H1 (cell line): ENCODE results near the gene ZNF304. TPM values are rescaled to one million over a fixed set of nuclear protein-coding genes. Genes with fewer than 3 reads are reported as not detected.

Source experiments
- CTCF ChIA-PET: fragments of 300-600 bp; sonication (Branson Sonifier 250); formaldehyde crosslinking; loops from one replicate; lab custom pipeline; 2021; ENCODE audit not compliant: partially characterized antibody; lab: Charles Lee
- POLR2A ChIA-PET: fragments of 300-600 bp; sonication (Branson Sonifier 250); formaldehyde crosslinking; loops from one replicate; lab custom pipeline; 2021; ENCODE audit warnings: inconsistent platforms; ENCODE audit not compliant: partially characterized antibody; lab: Charles Lee
- DNase-seq, 2 experiments: peaks; one replicate each; pipeline versions ENCODE4 v3.0.0 to v3.0.0-alpha.2; 2010 to 2022; ENCODE audit warnings: low spot score in 2 of 2, low read depth in 1 of 2, mixed read lengths in 1 of 2
- FAIRE-seq: peaks from 2 replicates; lab custom pipeline; 2011; peaks lifted over from hg19 to GRCh38; lab: Jason Lieb, UNC
- H2AFZ ChIP-seq: 2 replicates; pipeline ENCODE4 v1.8.1; 2012; ENCODE audit warnings: low read length, inconsistent platforms
- H2AK5ac ChIP-seq: 2 replicates; pipeline ENCODE4 v1.6.1; 2013; ENCODE audit warnings: low read depth, low read length
- H2BK120ac ChIP-seq: replicated peaks from 2 replicates; pipeline ENCODE3; 2013; ENCODE audit warnings: low read depth, low read length, inconsistent platforms
- H2BK12ac ChIP-seq: 2 replicates; pipeline ENCODE4 v1.6.1; 2013; ENCODE audit warnings: low read depth, low read length
- H2BK15ac ChIP-seq: 2 replicates; pipeline ENCODE4 v1.6.1; 2013; ENCODE audit warnings: low read length
- H2BK20ac ChIP-seq: 2 replicates; pipeline ENCODE4 v1.6.1; 2013; ENCODE audit warnings: low read length
- H2BK5ac ChIP-seq: 2 replicates; pipeline ENCODE4 v1.6.1; 2013; ENCODE audit warnings: low read depth, low read length
- H3K14ac ChIP-seq: 2 replicates; pipeline ENCODE4 v1.6.1; 2013; ENCODE audit warnings: inconsistent platforms; ENCODE audit not compliant: insufficient read length
- H3K18ac ChIP-seq: 2 replicates; pipeline ENCODE4 v1.6.1; 2013; ENCODE audit warnings: low read length; ENCODE audit errors: extremely low read depth
- H3K23ac ChIP-seq: 2 replicates; pipeline ENCODE4 v1.6.1; 2013; ENCODE audit warnings: inconsistent platforms; ENCODE audit not compliant: insufficient read length
- H3K23me2 ChIP-seq: 2 replicates; pipeline ENCODE4 v1.6.1; 2013; ENCODE audit warnings: low read depth, low read length
- H3K27ac ChIP-seq: 2 replicates; pipeline ENCODE4 v1.6.1; 2011; ENCODE audit warnings: low read depth, low read length, inconsistent platforms
- H3K27me3 ChIP-seq, 4 experiments: replicated peaks in 1 of 4; 1 replicate in 1 of 4; 2 replicates in 3 of 4; pipeline versions ENCODE4 v1.6.1 to v1.8.1; 2011 to 2013; ENCODE audit warnings: low read length in 3 of 4, mild to moderate bottlenecking in 3 of 4, inconsistent platforms in 2 of 4, mixed read lengths in 2 of 4, moderate library complexity in 1 of 4; ENCODE audit not compliant: control insufficient read depth in 3 of 4, insufficient read depth in 3 of 4; ENCODE audit errors: extremely low read depth in 1 of 4
- H3K36me3 ChIP-seq, 4 experiments: 2 replicates each; pipeline versions ENCODE4 v1.6.1 to v1.8.1; 2011 to 2013; ENCODE audit warnings: mild to moderate bottlenecking in 4 of 4, low read length in 3 of 4, moderate library complexity in 2 of 4, control low read depth in 1 of 4, inconsistent platforms in 1 of 4; ENCODE audit not compliant: insufficient read depth in 4 of 4, control insufficient read depth in 2 of 4
- H3K4ac ChIP-seq: replicated peaks from 2 replicates; pipeline ENCODE3; 2013; ENCODE audit warnings: low read length, low read depth, mixed read lengths, inconsistent platforms; ENCODE audit not compliant: insufficient read length
- H3K4me1 ChIP-seq, 4 experiments: replicated peaks in 1 of 4; 1 replicate in 1 of 4; 2 replicates in 3 of 4; pipeline versions ENCODE4 v1.6.1 to v1.8.1; 2011 to 2013; ENCODE audit warnings: low read length in 3 of 4, inconsistent platforms in 2 of 4, mixed read lengths in 1 of 4; ENCODE audit not compliant: insufficient read depth in 4 of 4, control insufficient read depth in 3 of 4
- H3K4me2 ChIP-seq, 2 experiments: 2 replicates each; pipeline versions ENCODE4 v1.6.1 to v1.8.1; 2011 to 2013; ENCODE audit warnings: low read depth in 2 of 2, low read length in 2 of 2, control low read depth in 1 of 2, inconsistent platforms in 1 of 2, mild to moderate bottlenecking in 1 of 2; ENCODE audit not compliant: insufficient read depth in 1 of 2
- H3K4me3 ChIP-seq, 4 experiments: fragments of 200-600, 300-600 bp in 1 of 4; sonication (generic), shearing (Covaris generic), sonication (Bioruptor Twin) in 1 of 4; 2 replicates each; pipeline versions ENCODE4 v1.5.1 to v1.8.1; 2011 to 2016; ENCODE audit warnings: low read length in 4 of 4, low read depth in 3 of 4, control low read depth in 2 of 4, inconsistent platforms in 2 of 4, mild to moderate bottlenecking in 2 of 4, mixed read lengths in 1 of 4, moderate library complexity in 1 of 4; ENCODE audit not compliant: insufficient read depth in 2 of 4; ENCODE audit errors: extremely low read depth in 1 of 4
- H3K56ac ChIP-seq: replicated peaks from 2 replicates; pipeline ENCODE3; 2013; ENCODE audit warnings: low read depth, mild to moderate bottlenecking, mixed read lengths, low read length, inconsistent platforms; ENCODE audit not compliant: insufficient read length
- H3K79me1 ChIP-seq: 2 replicates; pipeline ENCODE4 v1.6.1; 2013; ENCODE audit warnings: low read depth, low read length, control low read depth
- H3K79me2 ChIP-seq, 2 experiments: 2 replicates each; pipeline versions ENCODE4 v1.6.1 to v1.8.1; 2012 to 2013; ENCODE audit warnings: low read length in 2 of 2, mild to moderate bottlenecking in 2 of 2, inconsistent platforms in 1 of 2; ENCODE audit not compliant: insufficient read depth in 2 of 2, control insufficient read depth in 1 of 2
- H3K9ac ChIP-seq, 4 experiments: replicated peaks in 1 of 4; 1 replicate in 1 of 4; 2 replicates in 3 of 4; pipeline versions ENCODE4 v1.6.1 to v1.8.1; 2011 to 2013; ENCODE audit warnings: low read depth in 3 of 4, low read length in 3 of 4, control low read depth in 2 of 4, mild to moderate bottlenecking in 2 of 4, moderate library complexity in 2 of 4, inconsistent platforms in 1 of 4; ENCODE audit errors: extremely low read depth in 1 of 4
- H3K9me3 ChIP-seq, 2 experiments: 2 replicates each; pipeline versions ENCODE4 v1.6.1 to v1.8.1; 2012 to 2013; ENCODE audit warnings: mild to moderate bottlenecking in 2 of 2, moderate library complexity in 2 of 2, control low read depth in 1 of 2, inconsistent platforms in 1 of 2, low read depth in 1 of 2, low read length in 1 of 2, mixed read lengths in 1 of 2; ENCODE audit not compliant: insufficient read depth in 2 of 2
- H4K20me1 ChIP-seq, 2 experiments: replicated peaks in 1 of 2; 2 replicates each; pipeline versions ENCODE3 to v1.8.1; 2011 to 2013; ENCODE audit warnings: inconsistent platforms in 2 of 2, low read length in 2 of 2, mild to moderate bottlenecking in 1 of 2; ENCODE audit not compliant: insufficient read depth in 2 of 2, control insufficient read depth in 1 of 2
- H4K5ac ChIP-seq: 2 replicates; pipeline ENCODE4 v1.6.1; 2013; ENCODE audit warnings: low read length, low read depth, mixed read lengths, inconsistent platforms; ENCODE audit not compliant: insufficient read length
- H4K8ac ChIP-seq: 2 replicates; pipeline ENCODE4 v1.8.0; 2013; ENCODE audit warnings: mild to moderate bottlenecking, moderate library complexity, low read length, inconsistent platforms; ENCODE audit not compliant: insufficient read depth; ENCODE audit errors: extremely low read depth
- H4K91ac ChIP-seq: replicated peaks from 2 replicates; pipeline ENCODE3; 2013; ENCODE audit warnings: low read length, mixed read lengths, inconsistent platforms; ENCODE audit not compliant: insufficient read length
- BCL11A ChIP-seq, 2 experiments: IDR thresholded peaks; one replicate each; pipeline ENCODE4 v1.6.1; 2011; ENCODE audit warnings: low read depth in 2 of 2, low read length in 2 of 2, mild to moderate bottlenecking in 2 of 2
- EGR1 ChIP-seq: IDR thresholded peaks from 2 replicates; pipeline ENCODE4 v1.6.1; 2011; ENCODE audit warnings: low read depth, low read length, borderline replicate concordance
- NRF1 ChIP-seq: IDR thresholded peaks from 2 replicates; pipeline ENCODE4 v1.6.1; 2011; ENCODE audit warnings: mild to moderate bottlenecking, low read depth, low read length, improper control_type of control experiment
- SIRT6 ChIP-seq: IDR thresholded peaks from one replicate; pipeline ENCODE4 v1.7.1; 2012; ENCODE audit warnings: low read length, inconsistent platforms
- TAF7 ChIP-seq: optimal IDR thresholded peaks from 2 replicates; pipeline ENCODE3; 2011; ENCODE audit warnings: low read depth, mild to moderate bottlenecking, inconsistent platforms, low read length, moderate library complexity, borderline replicate concordance
- whole genome bisulfite sequencing, 2 experiments: shearing (Covaris generic) in 1 of 2; methylation state at CpG; one replicate each; pipeline versions ENCODE4 v1.1.6 to v1.1.7; 2013 to 2015; ENCODE audit warnings: low lambda C conversion rate in 2 of 2, mixed read lengths in 2 of 2, inconsistent platforms in 1 of 2, low coverage in 1 of 2, missing lambda C conversion rate in 1 of 2; ENCODE audit not compliant: insufficient replicate concordance in 2 of 2, insufficient coverage in 1 of 2, insufficient read length in 1 of 2; ENCODE audit errors: extremely low coverage in 1 of 2, missing lambda C conversion rate in 1 of 2; 5-methylcytosine and 5-hydroxymethylcytosine counted together
- polyA plus RNA-seq, 7 experiments: library from polyadenylated mRNA; depleted of rRNA in 3 of 7; stranded (reverse) in 5 of 7; unstranded in 2 of 7; fragments of >200 nt in 5 of 7; fragments of 200-250 nt in 2 of 7; gene quantifications; 1 replicate in 5 of 7; 2 replicates in 1 of 7; 4 replicates in 1 of 7; pipeline versions ENCODE4 v1.2.1 to v1.2.3, GENCODE V29; 2011 to 2013; ENCODE audit warnings: missing spikeins in 2 of 7, mixed read lengths in 2 of 7
- total RNA-seq: library from RNA; stranded (reverse); fragmentation: NEBNext Ultra II Directional; extraction: Animal tissue kit (Norgen Biotek cat#: 25700); gene quantifications from 2 replicates; pipeline ENCODE4 v1.2.1, GENCODE V29; 2021

Gene ZNF304
- total and polyA plus RNA-seq, 2 of the 8 experiments (the other 6 are each of a cell fraction or from before 2014, with no cell fraction given), result 4.3 to 10.5 TPM

GRCh38 chr19:57348136-57348535, 2.9 kb upstream of the ZNF304 start:
- no peak overlapping the region for H4K5ac ChIP-seq
- H3K4me1 ChIP-seq, result peaks cover 0 to 4% (median 4%) of the 10 kb centered on the region in 4 experiments; a peak in 5 of 7 replicates
- no peak overlapping the region for H2BK20ac ChIP-seq
- no peak for TF ChIP-seq TAF7
- no peak for TF ChIP-seq BCL11A (IDR thresholded peaks at IDR 0.05; ENCODE audit: low read depth in 2 of 2, low read length in 2 of 2)
- no peak for TF ChIP-seq NRF1
- TF ChIP-seq SIRT6, result no peak
- no peak for TF ChIP-seq EGR1
- H3K56ac ChIP-seq, result no peak overlapping the region
- POLR2A ChIA-PET, result interaction anchor here (2.1 kb wide), 1 partner anchor 15 kb away, joined by 4 read pairs; the partner anchor contains the start of genes TRAPPC2B and ZNF547
- DNase-seq (no peak), FAIRE-seq (no peak)
- H2BK12ac ChIP-seq, result no peak overlapping the region
- no peak overlapping the region for H4K8ac ChIP-seq
- H2BK120ac ChIP-seq, result no peak overlapping the region
- H4K20me1 ChIP-seq, result peaks cover 0 to 2% of the 10 kb centered on the region in 2 experiments
- H2BK5ac ChIP-seq, result no peak overlapping the region
- H3K36me3 ChIP-seq, result peaks cover 0 to 4% (median 1%) of the 10 kb centered on the region in 4 experiments; a peak in 1 of 8 replicates
- H3K27ac ChIP-seq, result no peak overlapping the region
- no peak overlapping the region for H4K91ac ChIP-seq
- no peak overlapping the region for H2BK15ac ChIP-seq
- peaks cover 12% of the 10 kb centered on the region; the same call in 1 of the 2 replicates for H3K23me2 ChIP-seq
- no peak overlapping the region for H3K18ac ChIP-seq
- no peak overlapping the region for H2AK5ac ChIP-seq
- no peaks in the 10 kb centered on the region for H3K27me3 ChIP-seq
- H3K79me2 ChIP-seq, result peaks cover 6 to 21% of the 10 kb centered on the region in 2 experiments; a peak in 3 of 4 replicates
- peaks cover 7% of the 10 kb centered on the region; the same call in 1 of the 2 replicates for H3K79me1 ChIP-seq
- H3K4me2 ChIP-seq, result no peak overlapping the region
- H3K4me3 ChIP-seq, result no peak overlapping the region
- CTCF ChIA-PET, result interaction anchor here (1.1 kb wide), 2 partner anchors 9 to 244 kb away, joined by 3 read pairs; no protein-coding TSS in a partner anchor
- no peaks in the 10 kb centered on the region for H3K9me3 ChIP-seq
- 79% methylated on average over 3 of the region's 3 CpGs; no CpG with 5 or more reads in 1 of the 2 experiments for WGBS, 2 experiments
- no peak overlapping the region for H3K23ac ChIP-seq
- H2AFZ ChIP-seq, result no peak overlapping the region
- H3K4ac ChIP-seq, result no peak overlapping the region
- H3K14ac ChIP-seq, result no peak overlapping the region
- H3K9ac ChIP-seq, result no peak overlapping the region
